M059J (cell line): Measurements from ENCODE around the gene MSI2. TPM values are rescaled to one million over a fixed set of nuclear protein-coding genes. Genes with fewer than 3 reads are reported as not detected.
A peak's percentile ranks its signal among the peaks of the same experiment; 100 is the strongest.

Source experiments
- DNase-seq: peaks from one replicate; pipeline ENCODE4 v3.0.0-alpha.2; 2012; ENCODE audit warnings: low read depth
- total RNA-seq: library from RNA; depleted of rRNA; stranded (reverse); fragments of >200 nt; shearing (Covaris generic); gene quantifications from 2 replicates; pipeline ENCODE4 v1.2.3, GENCODE V29; 2014

Gene MSI2
- total RNA-seq, 1 experiment from 2014 or later = 28.6 TPM

GRCh38 chr17:57522042-57523005 lies 266.0 kb downstream of the MSI2 start:
- DNase-seq = no peak

- peak; percentile 86 for DNase-seq
These were observed 267.8 kb downstream of the MSI2 start for GRCh38 chr17:57523926-57524632.

DNA sequence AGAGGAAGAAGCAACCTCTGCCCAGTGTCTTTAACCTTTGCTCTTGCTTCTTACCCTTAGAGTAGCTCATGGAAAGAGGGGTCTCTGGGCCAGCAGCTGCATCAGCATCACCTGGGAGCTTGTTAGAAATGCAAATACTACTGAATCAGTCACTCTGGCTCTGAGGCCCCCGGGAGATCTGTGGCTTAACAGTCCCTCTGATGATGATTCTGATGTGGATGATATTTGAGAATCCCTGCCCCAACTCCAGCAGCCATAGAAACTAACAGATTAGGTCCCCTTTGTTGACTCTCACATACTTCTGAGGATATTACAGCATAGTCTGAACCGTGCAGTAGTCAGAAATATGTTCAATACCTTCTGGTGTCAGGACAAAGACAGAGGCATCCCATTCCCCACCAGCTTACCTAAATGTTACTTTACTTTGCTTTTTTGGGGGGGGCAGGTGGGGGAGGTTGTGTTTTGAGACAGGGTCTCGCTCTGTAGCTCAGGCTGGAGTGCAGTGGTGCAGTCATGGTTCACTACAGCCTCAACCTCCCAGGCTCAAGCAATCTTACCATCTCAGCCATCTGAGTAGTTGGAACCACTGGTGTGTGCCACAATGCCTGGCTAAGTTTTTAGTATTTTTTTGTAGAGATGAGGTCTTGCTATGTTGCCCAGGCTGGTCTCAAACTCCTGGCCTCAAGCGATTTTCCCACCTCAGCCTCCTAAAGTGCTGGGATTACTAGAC lies 268.7 kb downstream of the MSI2 start:
- DNase-seq = no peak

DNA sequence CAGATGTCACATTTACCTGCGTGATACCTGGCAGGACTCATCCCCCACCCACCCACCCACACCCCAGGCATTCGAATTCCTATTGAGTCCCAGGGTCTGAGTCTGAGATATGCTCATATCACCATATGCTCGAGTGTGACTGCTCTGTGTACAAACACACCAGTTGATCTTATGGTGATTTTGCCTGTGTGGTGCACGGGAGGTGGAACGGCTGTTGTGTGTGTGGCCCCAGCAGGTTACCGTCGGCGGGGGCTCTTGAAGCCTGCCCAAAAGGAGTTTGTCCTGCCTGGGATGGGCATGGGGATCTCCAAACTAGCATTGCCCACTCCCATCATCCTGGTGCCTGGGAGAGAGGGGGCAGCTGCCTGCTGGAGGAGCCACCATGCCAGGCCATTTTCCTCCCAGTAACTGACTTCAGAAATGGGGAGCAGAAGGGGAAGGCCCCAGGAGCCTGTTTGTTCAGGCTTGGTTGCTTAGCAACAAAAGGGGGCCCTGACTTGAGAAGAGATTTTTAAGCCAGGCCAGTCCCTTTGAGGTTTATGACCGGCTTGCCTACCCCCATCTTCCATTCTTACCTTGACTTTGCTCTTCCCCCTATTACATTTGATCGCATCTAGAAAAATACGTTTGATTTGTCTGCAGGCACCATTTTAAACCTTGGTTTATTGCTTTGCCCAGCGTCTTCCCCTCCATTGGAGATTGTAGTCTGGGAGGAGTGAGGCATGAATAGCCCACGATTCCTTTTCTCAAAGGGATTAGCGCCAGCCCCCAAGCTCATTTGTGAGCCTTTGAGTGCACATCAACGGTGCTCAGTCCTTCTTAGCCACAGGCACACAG lies 271.1 kb downstream of the MSI2 start:
- no peak for DNase-seq

GRCh38 chr17:57528058-57528451 lies 271.7 kb downstream of the MSI2 start:
- no peak for DNase-seq

DNA sequence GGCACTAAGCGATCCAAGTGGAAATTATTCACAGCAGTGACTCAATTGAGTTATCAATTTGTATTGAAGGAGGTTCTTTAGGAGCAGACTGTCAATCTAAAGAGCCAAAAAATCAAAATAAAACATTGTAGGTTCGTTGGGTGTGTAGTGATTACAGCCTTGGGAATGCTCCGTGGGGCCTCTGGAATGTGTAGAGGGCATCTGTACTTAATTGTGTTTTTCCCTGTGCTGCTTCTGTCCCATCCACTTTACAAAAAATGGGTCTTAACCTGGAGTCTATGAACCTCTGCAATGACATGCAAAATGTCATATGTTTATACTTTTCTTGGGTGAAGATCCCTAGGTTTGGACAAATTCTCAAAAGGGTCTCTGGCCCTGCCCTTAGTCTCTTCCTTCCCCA lies 273.7 kb downstream of the MSI2 start:
- DNase-seq = peak; percentile 38

GRCh38 chr17:57530508-57530907 lies 274.2 kb downstream of the MSI2 start:
- DNase-seq = peak; percentile 69

- DNase-seq = no peak
These were observed 274.8 kb downstream of the MSI2 start for GRCh38 chr17:57531078-57531477.

DNA sequence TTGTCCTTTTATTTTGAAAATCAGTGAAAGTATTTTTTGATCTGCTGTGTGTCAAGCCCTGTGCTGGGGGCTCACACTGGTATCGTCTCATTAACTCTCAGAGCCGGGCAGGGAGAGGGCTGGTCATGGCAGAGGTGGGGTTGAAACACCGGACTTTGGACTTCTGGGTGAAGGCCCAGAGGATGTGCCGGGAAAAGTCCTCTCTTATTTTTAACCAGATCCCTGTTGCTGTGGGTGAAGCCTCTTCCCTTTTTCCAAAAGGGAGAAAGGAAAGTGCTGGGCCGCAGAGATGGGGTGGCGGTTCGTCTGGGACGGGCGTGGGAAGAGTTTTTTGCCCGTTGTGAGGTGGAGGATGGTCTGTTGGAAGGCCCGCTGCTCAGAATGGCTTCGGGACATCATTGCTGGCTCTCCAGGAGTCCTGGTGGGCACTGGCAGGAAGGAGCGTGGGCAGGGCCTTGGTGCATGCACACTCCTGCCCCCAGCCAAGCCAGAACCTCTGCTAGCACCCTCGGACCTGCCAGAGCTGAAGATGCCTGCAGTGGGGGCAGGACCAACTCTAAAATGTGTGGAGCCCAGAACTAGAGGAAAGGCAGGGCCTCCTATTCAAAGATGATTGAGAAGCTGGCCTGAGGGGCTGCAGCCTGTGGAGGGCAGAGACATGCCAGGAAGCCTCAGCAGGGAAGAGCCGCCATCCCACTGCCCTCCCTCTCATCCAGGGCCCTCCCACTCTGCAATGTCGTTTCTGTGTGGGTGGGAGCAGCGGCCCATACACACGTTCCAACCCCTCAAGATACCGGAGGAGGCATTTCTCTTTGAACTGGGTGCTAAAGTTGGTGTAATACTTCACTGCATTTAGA lies 275.6 kb downstream of the MSI2 start:
- DNase-seq = no peak

DNA sequence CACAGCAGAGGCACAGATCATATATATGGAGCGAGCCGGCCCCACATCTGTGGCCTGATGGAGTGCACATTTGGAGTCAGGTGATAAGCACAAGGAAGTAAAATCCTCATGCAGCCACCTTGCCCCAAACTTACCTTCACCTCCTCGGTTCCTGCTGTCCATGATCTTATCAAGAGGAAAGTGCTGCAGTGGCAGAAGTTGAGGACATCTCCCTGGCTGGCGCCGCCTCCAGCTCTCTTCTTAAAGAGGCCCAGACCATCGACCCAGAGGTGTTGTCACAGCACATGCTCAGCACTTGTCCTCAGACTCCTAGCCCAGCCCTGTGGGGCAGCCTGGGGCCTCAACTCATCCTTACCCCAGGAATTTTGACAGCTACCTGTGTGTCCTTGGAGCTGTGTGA lies 276.2 kb downstream of the MSI2 start:
- DNase-seq = no peak

- no peak for DNase-seq
These were observed 276.6 kb downstream of the MSI2 start for GRCh38 chr17:57532966-57533365.

DNA sequence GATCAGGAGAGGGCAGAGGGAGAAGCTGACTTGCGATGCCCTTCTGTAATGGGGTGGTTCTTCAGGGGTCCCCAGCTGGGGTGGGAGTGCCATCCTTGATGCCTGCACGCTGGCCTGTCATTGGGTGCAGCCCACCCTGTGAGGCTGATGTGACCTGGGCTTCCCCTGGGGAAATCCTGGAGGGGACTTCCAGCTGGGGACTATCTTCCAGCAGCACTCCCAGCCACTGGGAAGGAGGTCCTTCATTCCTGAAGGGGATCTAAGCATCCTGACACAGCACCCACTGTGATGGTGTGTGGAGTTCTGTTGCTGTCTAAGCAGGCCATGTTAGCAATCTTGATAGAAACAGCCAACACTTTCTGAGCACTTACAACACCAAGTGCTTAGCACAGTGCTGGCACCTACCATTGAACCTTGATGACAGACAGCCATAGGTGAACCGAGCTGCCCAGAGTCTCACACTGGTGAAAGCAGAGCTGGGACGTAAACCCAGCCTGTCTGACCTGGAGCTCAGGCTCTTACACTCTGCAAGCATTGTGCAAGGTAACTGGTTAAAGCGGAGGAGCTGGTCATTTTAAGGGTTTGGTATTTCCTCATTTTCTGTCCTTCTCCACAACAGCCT lies 277.5 kb downstream of the MSI2 start:
- DNase-seq = no peak

DNA sequence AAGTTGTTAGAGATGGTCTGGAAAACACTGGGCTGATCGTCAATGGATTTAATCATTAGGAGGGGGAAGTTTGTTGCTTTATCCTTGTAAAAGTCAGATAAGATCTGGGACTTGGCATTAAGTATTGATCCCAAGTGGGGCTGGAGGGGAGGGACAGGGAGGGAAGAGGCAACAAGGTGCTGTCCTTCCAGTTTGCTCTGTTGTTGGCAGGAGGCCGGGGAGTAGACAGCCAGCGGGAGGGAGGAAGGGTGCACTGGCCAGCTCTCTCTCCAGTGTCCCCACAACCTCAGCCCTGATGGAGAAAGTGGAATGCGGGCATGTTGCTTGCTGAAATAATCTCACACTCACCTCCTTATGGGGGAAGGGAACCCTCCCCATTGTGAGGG lies 278.5 kb downstream of the MSI2 start:
- DNase-seq = no peak

- DNase-seq = peak; percentile 47
These were observed 279.1 kb downstream of the MSI2 start for GRCh38 chr17:57535249-57535966.

DNA sequence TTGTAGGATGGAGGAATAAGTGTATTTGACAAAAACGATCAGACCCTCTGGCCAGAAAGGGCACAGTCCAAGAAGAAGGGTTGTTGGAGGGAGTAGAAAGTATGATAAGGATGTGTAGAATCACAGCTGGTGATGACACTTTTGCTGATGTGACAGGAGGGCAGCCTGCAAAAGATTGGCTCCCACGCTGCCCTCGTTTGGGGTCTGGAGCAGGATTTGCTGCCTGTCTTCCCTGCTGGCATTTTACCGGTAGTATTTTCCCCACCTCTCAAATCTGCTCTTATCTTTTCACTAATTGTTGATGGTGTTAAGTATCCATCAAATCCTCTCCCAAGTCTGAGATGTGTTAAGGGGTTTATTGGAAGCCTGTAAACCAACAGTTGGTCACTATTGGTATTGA lies 280.0 kb downstream of the MSI2 start:
- DNase-seq = no peak

- no peak for DNase-seq
These were observed 280.6 kb downstream of the MSI2 start for GRCh38 chr17:57536789-57537523.

GRCh38 chr17:57537524-57538410 lies 281.4 kb downstream of the MSI2 start:
- DNase-seq = no peak
